LHCN-M2 (cell line): Measurements from ENCODE around the gene ZBTB32. TPM values are rescaled to one million over a fixed set of nuclear protein-coding genes. Genes with fewer than 3 reads are reported as not detected.

Experiments used
- total RNA-seq: library from RNA; depleted of rRNA; stranded (reverse); fragments of >200 nt; gene quantifications from 2 replicates; pipeline ENCODE4 v1.2.3, GENCODE V29; 2014; rRNA removed

The ZBTB32 gene
- total RNA-seq, 1 experiment from 2014 or later, result not detected

Other genes starting within 250 kb of the ZBTB32 start
- not detected in 2 replicates for gene KRTDAP, start 214.1 kb upstream of the ZBTB32 start, total RNA-seq
- gene DMKN, start 190.9 kb upstream of the ZBTB32 start, total RNA-seq, result 0.29 and 1.1 TPM in 2 replicates
- 0.77 TPM in 1 of 2 replicates, not detected in the other for gene SBSN, start 176.2 kb upstream of the ZBTB32 start, total RNA-seq
- not detected in 2 replicates for gene GAPDHS, start 171.1 kb upstream of the ZBTB32 start, total RNA-seq
- gene TMEM147, start 158.9 kb upstream of the ZBTB32 start, total RNA-seq, result 106 and 114 TPM in 2 replicates
- gene ATP4A, start 140.9 kb upstream of the ZBTB32 start, total RNA-seq, result not detected in 2 replicates
- not detected in 2 replicates for gene PMIS2, start 118.4 kb upstream of the ZBTB32 start, total RNA-seq
- gene HAUS5, start 91.8 kb upstream of the ZBTB32 start, total RNA-seq, result 17.4 and 21.0 TPM in 2 replicates
- 101 and 103 TPM in 2 replicates for gene RBM42, start 75.5 kb upstream of the ZBTB32 start, total RNA-seq
- 0.46 and 1.5 TPM in 2 replicates for gene ETV2, start 62.8 kb upstream of the ZBTB32 start, total RNA-seq
- gene COX6B1, start 56.2 kb upstream of the ZBTB32 start, total RNA-seq, result 383 and 482 TPM in 2 replicates
- 0.17 TPM in 1 of 2 replicates, not detected in the other for gene UPK1A, start 38.0 kb upstream of the ZBTB32 start, total RNA-seq
- 9.8 and 10.8 TPM in 2 replicates for gene KMT2B, start 13.4 kb downstream of the ZBTB32 start, total RNA-seq
- 5.1 and 11.7 TPM in 2 replicates for gene IGFLR1, start 37.9 kb downstream of the ZBTB32 start, total RNA-seq
- gene U2AF1L4, start 40.9 kb downstream of the ZBTB32 start, total RNA-seq, result 12.2 and 12.4 TPM in 2 replicates
- gene PSENEN, start 41.1 kb downstream of the ZBTB32 start, total RNA-seq, result 35.2 and 35.6 TPM in 2 replicates
- gene LIN37, start 44.0 kb downstream of the ZBTB32 start, total RNA-seq, result 16.9 and 18.7 TPM in 2 replicates
- 0.29 TPM in 1 of 2 replicates, not detected in the other for gene HSPB6, start 52.5 kb downstream of the ZBTB32 start, total RNA-seq
- 7.2 and 8.2 TPM in 2 replicates for gene PROSER3, start 53.6 kb downstream of the ZBTB32 start, total RNA-seq
- 6.4 and 6.6 TPM in 2 replicates for gene ARHGAP33, start 71.0 kb downstream of the ZBTB32 start, total RNA-seq
- gene PRODH2, start 108.3 kb downstream of the ZBTB32 start, total RNA-seq, result not detected in 2 replicates
- not detected in 2 replicates for gene NPHS1, start 147.9 kb downstream of the ZBTB32 start, total RNA-seq
- not detected in 2 replicates for gene KIRREL2, start 152.4 kb downstream of the ZBTB32 start, total RNA-seq
- 38.3 and 47.1 TPM in 2 replicates for gene APLP1, start 164.0 kb downstream of the ZBTB32 start, total RNA-seq
- 2.8 and 3.3 TPM in 2 replicates for gene NFKBID, start 196.0 kb downstream of the ZBTB32 start, total RNA-seq
- gene HCST, start 198.0 kb downstream of the ZBTB32 start, total RNA-seq, result not detected in 2 replicates
- gene TYROBP, start 203.7 kb downstream of the ZBTB32 start, total RNA-seq, result not detected in 2 replicates
- gene LRFN3, start 231.8 kb downstream of the ZBTB32 start, total RNA-seq, result 6.5 and 8.3 TPM in 2 replicates